DND-41 (cell line): ENCODE results near the gene ABCA7.

Source experiments
- ATAC-seq: fragments of 200-7000 bp; cut with Tn5 transposase; 3 replicates; pipeline ENCODE4 v1.9.1; 2021; ENCODE audit warnings: low read depth; ENCODE audit not compliant: insufficient read depth
- DNase-seq: peaks from one replicate; pipeline ENCODE4 v3.0.0-alpha.2; 2020
- H2AFZ ChIP-seq: 2 replicates; pipeline ENCODE4 v1.6.0; 2012; ENCODE audit warnings: low read depth, low read length
- H3K27ac ChIP-seq: 2 replicates; pipeline ENCODE4 v1.5.1; 2012; ENCODE audit warnings: low read length, inconsistent platforms
- H3K27me3 ChIP-seq: fragments of 200-600 bp; sonication (generic); 2 replicates; pipeline ENCODE4 v1.6.0; 2012; ENCODE audit warnings: low read length, mild to moderate bottlenecking, inconsistent platforms; ENCODE audit not compliant: insufficient read depth, poor library complexity
- H3K36me3 ChIP-seq: 2 replicates; pipeline ENCODE4 v1.5.1; 2012; ENCODE audit warnings: low read length, inconsistent platforms; ENCODE audit not compliant: insufficient read depth
- H3K4me1 ChIP-seq: 2 replicates; pipeline ENCODE4 v1.5.1; 2012; ENCODE audit warnings: mild to moderate bottlenecking, low read length; ENCODE audit not compliant: insufficient read depth
- H3K4me2 ChIP-seq: 2 replicates; pipeline ENCODE4 v1.6.0; 2012; ENCODE audit warnings: mild to moderate bottlenecking, moderate library complexity, low read length, inconsistent platforms; ENCODE audit not compliant: insufficient read depth
- H3K4me3 ChIP-seq, 2 experiments: fragments of 200-600 bp in 1 of 2; shearing (Covaris generic) in 1 of 2; 2 replicates each; pipeline ENCODE4 v1.5.1; 2012 to 2016; ENCODE audit warnings: inconsistent platforms in 2 of 2, low read length in 2 of 2, mild to moderate bottlenecking in 2 of 2, low read depth in 1 of 2, moderate library complexity in 1 of 2
- H3K79me2 ChIP-seq: 2 replicates; pipeline ENCODE4 v1.6.0; 2012; ENCODE audit warnings: low read length, inconsistent platforms; ENCODE audit not compliant: insufficient read depth
- H3K9ac ChIP-seq: 2 replicates; pipeline ENCODE4 v1.6.0; 2012; ENCODE audit warnings: low read depth, mild to moderate bottlenecking, inconsistent platforms, low read length, moderate library complexity
- H3K9me3 ChIP-seq: 2 replicates; pipeline ENCODE4 v1.5.1; 2012; ENCODE audit warnings: low read length, moderate library complexity, mild to moderate bottlenecking, inconsistent platforms; ENCODE audit not compliant: insufficient read depth, severe bottlenecking
- H4K20me1 ChIP-seq: 2 replicates; pipeline ENCODE4 v1.6.0; 2012; ENCODE audit warnings: low read length; ENCODE audit not compliant: insufficient read depth
- EZH2 ChIP-seq: IDR thresholded peaks from 3 replicates; pipeline ENCODE4 v1.6.1; 2012; ENCODE audit warnings: borderline replicate concordance, low read depth, mild to moderate bottlenecking, moderate library complexity, low read length, inconsistent platforms; ENCODE audit not compliant: severe bottlenecking
- TF ChIP-seq, protein P1 (sequence below): IDR thresholded peaks from 2 replicates; pipeline ENCODE4 v1.5.1; 2012; ENCODE audit warnings: borderline replicate concordance, low read length, moderate library complexity, mild to moderate bottlenecking; ENCODE audit not compliant: poor library complexity, severe bottlenecking; ENCODE audit errors: extremely low read depth

ABCA7 gene

DNA sequence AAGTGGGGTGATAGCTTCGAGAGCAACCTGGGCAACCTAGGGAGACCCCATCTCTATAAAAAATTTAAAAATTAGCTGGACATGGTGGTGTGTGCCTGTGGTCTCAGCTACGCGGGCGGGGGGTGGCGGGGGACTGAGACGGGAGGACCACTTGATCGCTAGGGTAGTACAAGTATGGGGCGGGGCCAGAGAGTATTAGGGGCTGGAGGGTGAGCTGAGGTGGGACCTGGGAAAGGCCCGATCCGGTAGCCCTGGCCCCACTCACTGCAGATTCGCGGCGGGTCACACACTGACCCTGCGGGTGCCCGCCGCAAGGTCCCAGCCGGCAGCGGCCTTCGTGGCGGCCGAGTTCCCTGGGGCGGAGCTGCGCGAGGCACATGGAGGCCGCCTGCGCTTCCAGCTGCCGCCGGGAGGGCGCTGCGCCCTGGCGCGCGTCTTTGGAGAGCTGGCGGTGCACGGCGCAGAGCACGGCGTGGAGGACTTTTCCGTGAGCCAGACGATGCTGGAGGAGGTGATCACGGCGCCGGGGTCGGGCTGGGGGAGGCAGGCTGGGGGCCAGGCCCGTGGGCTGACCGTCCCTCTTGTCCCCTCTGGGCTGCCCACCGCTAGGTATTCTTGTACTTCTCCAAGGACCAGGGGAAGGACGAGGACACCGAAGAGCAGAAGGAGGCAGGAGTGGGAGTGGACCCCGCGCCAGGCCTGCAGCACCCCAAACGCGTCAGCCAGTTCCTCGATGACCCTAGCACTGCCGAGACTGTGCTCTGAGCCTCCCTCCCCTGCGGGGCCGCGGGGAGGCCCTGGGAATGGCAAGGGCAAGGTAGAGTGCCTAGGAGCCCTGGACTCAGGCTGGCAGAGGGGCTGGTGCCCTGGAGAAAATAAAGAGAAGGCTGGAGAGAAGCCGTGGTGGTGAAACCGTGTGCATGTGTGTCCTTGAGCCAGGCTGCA is 25.0 kb downstream of the ABCA7 start:
- no peak for TF ChIP-seq EZH2
- TF ChIP-seq, protein P1, sequence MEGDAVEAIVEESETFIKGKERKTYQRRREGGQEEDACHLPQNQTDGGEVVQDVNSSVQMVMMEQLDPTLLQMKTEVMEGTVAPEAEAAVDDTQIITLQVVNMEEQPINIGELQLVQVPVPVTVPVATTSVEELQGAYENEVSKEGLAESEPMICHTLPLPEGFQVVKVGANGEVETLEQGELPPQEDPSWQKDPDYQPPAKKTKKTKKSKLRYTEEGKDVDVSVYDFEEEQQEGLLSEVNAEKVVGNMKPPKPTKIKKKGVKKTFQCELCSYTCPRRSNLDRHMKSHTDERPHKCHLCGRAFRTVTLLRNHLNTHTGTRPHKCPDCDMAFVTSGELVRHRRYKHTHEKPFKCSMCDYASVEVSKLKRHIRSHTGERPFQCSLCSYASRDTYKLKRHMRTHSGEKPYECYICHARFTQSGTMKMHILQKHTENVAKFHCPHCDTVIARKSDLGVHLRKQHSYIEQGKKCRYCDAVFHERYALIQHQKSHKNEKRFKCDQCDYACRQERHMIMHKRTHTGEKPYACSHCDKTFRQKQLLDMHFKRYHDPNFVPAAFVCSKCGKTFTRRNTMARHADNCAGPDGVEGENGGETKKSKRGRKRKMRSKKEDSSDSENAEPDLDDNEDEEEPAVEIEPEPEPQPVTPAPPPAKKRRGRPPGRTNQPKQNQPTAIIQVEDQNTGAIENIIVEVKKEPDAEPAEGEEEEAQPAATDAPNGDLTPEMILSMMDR, result peak; percentile 72
- Histone ChIP-seq H2AFZ (no peak overlapping the region), H3K4me2 (peak overlapping the region; percentile 92), H3K27me3 (no peaks in the 10 kb centered on the region), H3K9ac (no peak overlapping the region), H3K27ac (no peak overlapping the region), H3K9me3 (no peaks in the 10 kb centered on the region), H3K79me2 (peaks cover 37% of the 10 kb centered on the region), H3K4me3 (0 out of 4 replicates have a peak overlapping the region, but pooled peaks of 1 of the 2 experiments have one; percentile 12), H3K36me3 (peaks cover 19% of the 10 kb centered on the region), H3K4me1 (peaks cover 47% of the 10 kb centered on the region), H4K20me1 (peaks cover 16% of the 10 kb centered on the region)
- DNase-seq (peak; percentile 62), ATAC-seq (peak; percentile 39; the same call in 2 of the 3 replicates)

DNA sequence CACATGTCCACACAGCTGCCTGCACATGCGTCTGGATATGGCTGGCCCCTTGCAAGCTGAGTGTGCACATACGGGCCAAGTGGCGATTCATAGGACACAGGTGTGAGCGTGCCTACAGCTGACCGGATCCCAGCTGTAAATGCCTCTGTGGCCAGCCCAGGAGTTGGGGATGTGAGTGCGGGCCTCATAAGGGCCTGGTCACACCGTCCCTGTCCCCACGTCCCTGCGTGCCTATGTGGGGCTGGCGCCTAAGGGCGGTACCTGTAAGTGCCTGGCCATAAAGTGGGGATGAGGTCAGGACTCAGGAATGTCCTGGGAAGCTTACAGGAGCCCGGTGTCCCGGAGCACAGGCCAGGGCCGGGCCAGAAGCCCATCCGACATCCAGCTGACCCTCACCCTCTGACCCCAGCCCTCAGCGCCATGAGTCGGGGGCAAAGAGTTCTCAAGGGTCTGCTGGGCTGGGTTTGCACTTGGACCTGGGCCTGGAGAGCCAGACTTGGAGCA is 25.8 kb downstream of the ABCA7 start:
- Histone ChIP-seq H3K4me2 (peak overlapping the region; percentile 92), H3K4me3 (peak overlapping the region in 1 of 2 experiments; percentile 12; a peak in 1 of 4 replicates), H3K9ac (0 out of 2 replicates have a peak overlapping the region, but pooled peaks have one; percentile 96), H2AFZ (no peak overlapping the region), H3K79me2 (peaks cover 38% of the 10 kb centered on the region), H3K9me3 (no peaks in the 10 kb centered on the region), H3K36me3 (peaks cover 23% of the 10 kb centered on the region), H3K27ac (no peak overlapping the region), H3K27me3 (no peaks in the 10 kb centered on the region), H4K20me1 (peaks cover 16% of the 10 kb centered on the region), H3K4me1 (peaks cover 47% of the 10 kb centered on the region)
- ATAC-seq, result no peak
- TF ChIP-seq, protein P1, result no peak
- TF ChIP-seq EZH2, result no peak
- no peak for DNase-seq

DNA sequence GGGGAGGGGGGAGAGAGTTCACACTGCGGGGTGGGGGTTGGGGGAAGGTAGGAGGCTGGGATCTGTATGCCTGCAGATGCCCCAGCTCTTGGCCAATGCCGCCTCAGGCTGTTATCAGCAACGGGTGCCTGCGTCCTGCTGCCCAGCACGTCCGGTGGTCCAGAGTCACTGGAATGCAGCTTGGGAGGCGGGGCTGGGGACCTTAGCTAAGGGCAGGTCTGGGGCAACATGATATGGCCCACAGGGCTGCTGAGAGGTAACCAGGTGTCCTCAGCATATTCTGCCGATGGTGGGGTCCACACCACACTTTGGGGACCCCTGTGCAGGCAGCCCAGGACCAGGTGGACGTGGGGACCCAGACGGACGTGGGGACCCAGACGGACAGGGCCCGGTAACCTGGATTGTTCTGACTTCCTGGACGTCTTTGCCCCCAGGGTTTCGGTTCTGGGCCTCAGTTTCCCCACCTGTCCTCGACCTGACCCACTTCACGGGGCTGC is 26.4 kb downstream of the ABCA7 start:
- no peaks in the 10 kb centered on the region for H3K27me3 ChIP-seq
- peak overlapping the region; percentile 96 for H3K9ac ChIP-seq
- TF ChIP-seq, protein P1, result no peak
- TF ChIP-seq EZH2, result no peak
- no peak for ATAC-seq
- peak overlapping the region; percentile 88 for H3K27ac ChIP-seq
- H2AFZ ChIP-seq, result peak overlapping the region; percentile 78
- H3K9me3 ChIP-seq, result no peaks in the 10 kb centered on the region
- peaks cover 18% of the 10 kb centered on the region for H4K20me1 ChIP-seq
- H3K4me2 ChIP-seq, result peak overlapping the region; percentile 92
- DNase-seq, result no peak
- peak overlapping the region; percentile 84 to 97; a peak in 3 of 4 replicates for H3K4me3 ChIP-seq
- peaks cover 47% of the 10 kb centered on the region for H3K4me1 ChIP-seq
- peaks cover 42% of the 10 kb centered on the region for H3K79me2 ChIP-seq
- H3K36me3 ChIP-seq, result peaks cover 28% of the 10 kb centered on the region
